B cell (primary cell): ENCODE data around the gene TNFRSF17.

Source experiments
- EZH2 ChIP-seq: IDR thresholded peaks from 2 replicates; pipeline ENCODE4 v1.6.1; 2012; ENCODE audit warnings: borderline replicate concordance, low read depth, mild to moderate bottlenecking, moderate library complexity, low read length; ENCODE audit not compliant: insufficient read depth, poor library complexity, severe bottlenecking
- TF ChIP-seq, protein P1 (sequence below): fragments of 200-600 bp; IDR thresholded peaks from one replicate; pipeline ENCODE4 v1.8.0; 2022; ENCODE audit warnings: antibody characterized with exemption, mild to moderate bottlenecking

DNA sequence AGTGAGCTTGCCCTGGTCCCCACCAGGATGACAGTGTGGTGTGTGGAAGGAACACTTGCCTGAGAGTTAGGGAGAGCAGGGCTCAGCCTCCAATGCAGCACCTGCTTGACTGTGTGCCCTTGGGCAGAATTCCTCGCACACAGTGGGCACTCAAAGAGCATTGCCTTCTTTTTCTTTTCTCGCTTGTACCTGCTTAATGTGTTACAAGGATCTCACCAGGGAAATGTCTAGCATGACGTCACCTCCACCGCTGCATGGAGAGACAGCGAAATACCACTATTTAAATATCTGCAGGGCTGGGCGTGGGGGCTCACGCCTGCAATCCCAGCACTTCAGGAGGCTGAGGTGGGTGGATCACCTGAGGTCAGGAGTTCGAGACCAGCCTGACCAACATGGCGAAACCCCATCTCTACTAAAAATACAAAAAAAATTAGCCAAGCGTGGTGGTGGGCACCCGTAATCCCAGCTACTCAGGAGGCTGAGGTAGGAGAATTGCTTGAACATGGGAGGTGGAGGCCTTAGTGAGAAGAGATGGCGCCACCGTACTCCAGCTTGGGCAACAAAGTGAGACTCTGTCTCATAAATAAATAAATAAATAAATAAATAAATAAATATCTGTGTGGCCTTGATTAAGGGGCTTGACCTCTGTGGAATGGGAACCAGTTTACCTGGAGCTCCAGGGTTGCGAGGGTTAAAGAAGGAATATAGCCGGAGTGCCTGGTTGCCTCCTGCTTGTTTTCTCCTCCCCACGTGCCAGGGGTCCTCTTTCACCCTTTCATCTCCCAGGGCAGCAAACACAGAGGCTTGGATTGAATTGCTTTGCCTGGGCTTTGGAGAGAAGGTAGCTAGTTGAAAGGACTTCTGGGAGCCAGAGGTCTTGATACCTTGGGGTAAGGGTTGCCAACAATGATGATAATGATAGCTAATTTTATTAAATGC lies 27.8 kb downstream of the TNFRSF17 start:
- TF ChIP-seq, protein P1, sequence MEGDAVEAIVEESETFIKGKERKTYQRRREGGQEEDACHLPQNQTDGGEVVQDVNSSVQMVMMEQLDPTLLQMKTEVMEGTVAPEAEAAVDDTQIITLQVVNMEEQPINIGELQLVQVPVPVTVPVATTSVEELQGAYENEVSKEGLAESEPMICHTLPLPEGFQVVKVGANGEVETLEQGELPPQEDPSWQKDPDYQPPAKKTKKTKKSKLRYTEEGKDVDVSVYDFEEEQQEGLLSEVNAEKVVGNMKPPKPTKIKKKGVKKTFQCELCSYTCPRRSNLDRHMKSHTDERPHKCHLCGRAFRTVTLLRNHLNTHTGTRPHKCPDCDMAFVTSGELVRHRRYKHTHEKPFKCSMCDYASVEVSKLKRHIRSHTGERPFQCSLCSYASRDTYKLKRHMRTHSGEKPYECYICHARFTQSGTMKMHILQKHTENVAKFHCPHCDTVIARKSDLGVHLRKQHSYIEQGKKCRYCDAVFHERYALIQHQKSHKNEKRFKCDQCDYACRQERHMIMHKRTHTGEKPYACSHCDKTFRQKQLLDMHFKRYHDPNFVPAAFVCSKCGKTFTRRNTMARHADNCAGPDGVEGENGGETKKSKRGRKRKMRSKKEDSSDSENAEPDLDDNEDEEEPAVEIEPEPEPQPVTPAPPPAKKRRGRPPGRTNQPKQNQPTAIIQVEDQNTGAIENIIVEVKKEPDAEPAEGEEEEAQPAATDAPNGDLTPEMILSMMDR, result no peak
- TF ChIP-seq EZH2, result no peak
